DND-41 (cell line): Measurements from ENCODE around the gene MYOM3.

Experiments used
- CTCF ChIP-seq: IDR thresholded peaks from 2 replicates; pipeline ENCODE4 v1.5.1; 2012; ENCODE audit warnings: borderline replicate concordance, low read length, moderate library complexity, mild to moderate bottlenecking; ENCODE audit not compliant: poor library complexity, severe bottlenecking; ENCODE audit errors: extremely low read depth
- EZH2 ChIP-seq: IDR thresholded peaks from 3 replicates; pipeline ENCODE4 v1.6.1; 2012; ENCODE audit warnings: borderline replicate concordance, low read depth, mild to moderate bottlenecking, moderate library complexity, low read length, inconsistent platforms; ENCODE audit not compliant: severe bottlenecking

DNA sequence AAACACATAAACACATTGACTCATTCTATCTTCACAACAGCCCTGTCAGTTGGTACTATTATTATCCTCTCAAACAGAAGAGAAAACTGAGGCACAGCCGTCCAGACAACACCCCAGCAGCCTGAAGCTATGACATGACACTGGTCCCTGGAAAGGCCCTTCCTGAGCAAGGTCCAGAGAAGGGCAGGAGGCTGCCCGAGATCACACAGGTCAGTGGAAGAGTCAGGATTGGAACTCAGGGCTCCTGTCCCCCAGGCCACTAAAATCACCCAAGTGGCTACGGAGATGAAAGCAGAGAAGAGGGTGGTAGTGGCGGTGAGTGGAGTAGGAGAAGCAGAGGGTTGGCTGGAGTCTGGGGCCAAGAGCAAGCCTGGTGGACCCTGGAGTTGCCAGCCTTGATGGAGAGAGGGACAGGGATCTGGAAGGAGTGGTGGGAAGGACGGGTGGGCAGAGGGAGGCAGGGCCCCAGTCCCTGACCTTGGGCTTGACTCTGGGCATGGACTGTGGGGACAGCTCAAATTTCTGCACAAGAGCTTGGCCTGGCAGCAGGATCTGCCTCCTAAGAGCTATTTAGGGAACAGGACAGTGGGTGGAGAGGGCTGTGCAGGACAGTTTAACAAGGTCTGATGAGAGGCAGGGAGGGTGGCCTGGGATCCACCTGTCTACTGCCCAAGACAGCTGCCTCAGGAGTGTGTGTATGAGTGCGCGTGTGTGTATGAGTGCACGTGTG lies 15.8 kb downstream of the MYOM3 start:
- TF ChIP-seq CTCF = no peak
- TF ChIP-seq EZH2 = no peak
